GM21515 (cell line): ENCODE results near the gene C15orf40.
"Not testable (repeated sequence)": the region's sequence is repeated elsewhere in the genome, so short reads cannot be mapped to it uniquely, and the experiment has no call there.

Source experiments
- ATAC-seq: cut with Tn5 transposase; IDR thresholded peaks from one replicate; pipeline ENCODE4 v1.9.1; 2021; ENCODE audit not compliant: unreplicated experiment

The C15orf40 gene

DNA sequence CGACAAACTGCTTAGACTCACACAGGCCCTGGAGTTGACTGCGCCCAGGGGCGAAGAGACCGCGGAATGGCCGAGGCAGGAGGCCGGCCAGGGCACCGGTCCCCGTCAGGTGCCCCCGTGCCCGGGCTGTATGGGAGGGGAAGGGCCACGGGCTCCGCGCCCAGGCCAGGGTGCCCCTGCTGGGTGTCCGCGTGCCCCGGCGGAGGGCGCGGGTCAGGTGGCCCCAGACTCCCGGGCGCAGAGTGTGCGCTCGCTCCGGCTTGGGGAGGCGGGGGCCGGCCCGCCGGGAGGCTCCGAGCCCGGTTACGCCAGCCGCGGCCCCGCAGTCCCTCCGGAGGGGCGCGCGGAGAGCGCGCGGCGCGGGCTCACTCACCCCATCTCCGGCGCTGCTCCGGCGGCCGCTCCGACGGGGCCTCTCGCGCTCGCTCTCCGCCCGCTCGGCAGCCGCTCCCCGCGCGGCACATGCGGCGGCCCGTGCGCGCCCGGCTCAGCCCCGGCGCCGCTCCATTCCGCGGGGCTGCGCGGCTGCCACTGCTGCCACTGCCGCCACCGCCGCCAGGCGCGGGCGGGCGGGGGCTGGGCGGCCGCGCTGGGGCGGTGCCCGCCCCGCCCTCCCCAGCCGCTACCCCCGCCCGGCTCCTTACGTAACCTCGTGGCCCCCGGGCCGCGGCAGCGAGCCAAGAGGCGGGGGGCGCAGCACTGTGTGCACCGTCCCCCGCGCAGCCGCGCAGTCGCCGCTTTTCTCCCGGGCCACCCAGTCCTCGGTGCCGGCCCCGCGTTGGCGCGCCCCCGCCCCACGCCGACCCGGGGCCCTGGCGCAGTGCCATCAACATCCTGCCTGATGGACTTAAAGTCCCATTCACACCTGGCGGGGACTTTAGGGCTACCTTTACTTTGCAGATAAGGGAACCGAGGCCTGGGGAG, 59.0 kb downstream of the C15orf40 start, which contains the start of gene HOMER2:
Gene HOMER2, minus strand, starts transcription at position 563 of the 924 bp plus-strand sequence. Its CDS starts 185 bp downstream, at position 378.
- no peak for ATAC-seq

GRCh38 chr15:82951472-82952157, 59.8 kb downstream of the C15orf40 start:
- ATAC-seq: no peak

GRCh38 chr15:82950746-82951370, 60.6 kb downstream of the C15orf40 start:
- no peak for ATAC-seq

GRCh38 chr15:82950295-82950694, 61.1 kb downstream of the C15orf40 start:
- no peak for ATAC-seq

DNA sequence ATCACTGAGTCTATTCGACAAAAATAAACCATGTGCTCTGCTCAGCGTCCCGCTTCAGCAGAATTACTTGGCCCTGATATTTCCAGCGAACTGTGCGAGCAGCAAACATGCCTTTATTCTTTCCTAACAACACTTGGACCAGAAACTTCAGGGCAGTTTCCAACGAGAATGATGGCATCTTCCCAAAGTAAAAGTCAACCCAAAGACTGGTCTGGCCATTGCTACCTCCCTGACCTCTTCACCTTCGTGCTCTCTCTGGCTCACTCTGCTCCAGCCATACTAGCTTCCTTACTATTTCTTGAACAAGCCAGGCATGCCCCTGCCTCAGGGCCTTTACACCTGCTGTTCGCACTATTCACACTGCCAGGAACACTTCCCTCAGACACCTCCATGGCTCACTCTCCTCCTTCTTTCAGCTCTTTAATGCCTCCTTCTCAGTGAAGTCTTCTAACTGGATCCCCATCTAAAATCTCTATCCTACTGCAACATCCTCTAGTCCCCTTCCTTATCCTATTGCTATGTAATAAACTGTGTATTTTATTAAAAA, 65.2 kb downstream of the C15orf40 start:
- ATAC-seq: no peak

DNA sequence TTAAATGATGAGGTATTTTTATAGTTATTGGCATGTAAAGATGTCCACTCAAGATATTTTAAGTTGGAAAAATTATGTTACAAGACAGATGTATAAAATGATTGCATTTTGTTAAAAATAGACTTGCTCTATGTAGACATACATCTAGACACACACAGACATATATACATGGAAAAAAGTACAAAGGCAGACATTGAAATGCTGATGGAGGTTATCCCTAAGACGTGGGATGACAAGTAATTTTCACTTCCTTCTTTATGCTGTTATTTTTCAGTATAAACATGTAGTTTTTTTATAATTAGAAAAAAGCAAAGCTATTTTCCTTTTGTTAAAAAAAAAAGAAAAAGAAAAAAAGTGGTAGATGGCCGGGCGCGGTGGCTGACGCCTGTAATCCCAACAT, 66.1 kb downstream of the C15orf40 start:
- no peak for ATAC-seq

DNA sequence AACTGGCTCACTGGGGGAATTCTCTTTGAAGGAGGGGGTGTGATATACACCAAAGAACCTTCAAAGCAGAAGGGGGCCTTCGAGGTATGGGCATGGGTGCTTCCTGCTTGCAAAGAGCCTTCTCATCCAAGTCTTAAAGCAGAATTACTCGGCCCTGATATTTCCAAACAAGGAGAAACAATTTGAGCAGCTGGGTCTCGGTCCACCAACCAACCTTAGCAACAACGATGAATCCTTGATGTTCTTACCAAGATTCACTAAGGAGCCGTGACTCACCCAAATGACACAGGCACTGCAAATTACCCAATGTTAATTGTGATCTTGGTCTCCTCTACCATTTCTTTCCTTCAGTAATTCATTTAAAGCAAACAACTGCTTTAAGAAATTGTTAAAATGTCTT, 66.6 kb downstream of the C15orf40 start:
- no peak for ATAC-seq

DNA sequence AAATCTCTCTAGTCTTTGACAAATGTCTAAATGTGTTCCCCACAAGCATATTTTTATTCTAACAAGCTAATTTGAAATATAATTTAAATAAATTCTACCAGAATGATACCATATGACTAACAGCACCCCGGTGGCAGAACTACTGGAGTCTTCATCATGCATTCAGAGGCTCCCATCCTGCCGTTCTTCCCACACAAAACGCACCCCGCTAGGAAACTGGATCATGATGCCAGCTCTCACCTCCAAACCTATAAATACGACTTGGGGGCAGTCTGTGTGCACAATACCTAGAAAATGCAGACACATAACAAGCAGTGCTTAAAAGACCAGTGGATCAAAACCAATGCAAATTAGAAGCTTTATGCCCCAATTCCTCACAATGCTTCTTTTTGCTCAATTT, 67.4 kb downstream of the C15orf40 start:
- ATAC-seq: no peak

DNA sequence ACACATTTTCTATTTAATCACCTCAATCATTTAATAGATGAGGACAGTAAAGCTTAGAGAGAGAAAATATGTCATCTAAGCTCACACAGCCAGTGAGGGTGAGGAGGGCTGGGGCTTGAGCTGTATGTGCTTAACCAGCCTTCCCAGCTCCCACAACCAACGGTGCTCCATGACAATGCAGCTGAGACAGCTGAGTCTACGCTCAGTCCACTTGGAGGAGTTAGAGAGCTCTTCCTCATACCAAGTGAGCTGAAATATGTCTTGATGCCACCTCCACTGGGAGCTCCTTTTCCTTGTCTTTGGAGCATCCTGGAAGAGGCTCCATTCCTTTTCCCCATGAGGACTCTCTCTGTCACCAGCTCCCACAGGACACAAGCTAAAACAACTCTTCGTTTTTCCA, 68.3 kb downstream of the C15orf40 start:
- no peak for ATAC-seq

DNA sequence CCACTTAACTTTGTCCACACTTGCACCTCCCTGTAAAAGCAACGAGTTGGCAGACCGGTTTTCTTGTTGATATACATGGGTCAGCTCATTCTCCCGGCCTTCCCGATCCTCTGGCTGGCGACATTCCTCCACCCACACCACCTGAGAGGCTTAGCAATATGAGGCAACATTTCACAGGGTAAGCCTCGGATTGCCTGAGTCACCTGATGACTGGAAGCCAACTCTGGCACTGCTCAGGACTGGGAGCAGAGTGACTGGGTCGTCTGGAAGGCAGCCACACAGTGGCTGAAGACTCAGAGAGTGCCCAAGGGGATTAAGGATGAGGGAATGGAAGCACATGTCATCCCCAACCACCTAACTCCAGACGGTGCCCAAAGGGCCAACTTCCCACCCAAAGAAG, 68.7 kb downstream of the C15orf40 start:
- no peak for ATAC-seq

- ATAC-seq: not testable (repeated sequence)
Measured at GRCh38 chr15:82939678-82940077, 71.8 kb downstream of the C15orf40 start.
